Transverse colon (tissue), 4 donors: ENCODE data around the gene TADA2B. TPM values are rescaled to one million over a fixed set of nuclear protein-coding genes. Genes with fewer than 3 reads are reported as not detected.

ENCODE experiments used
- DNase-seq: peaks from one replicate; pipeline ENCODE4 v3.0.0-alpha.2; 2019
- H3K27ac ChIP-seq, 4 donors: fragments of 200-600 bp; sonication (generic); 2 replicates each; pipeline ENCODE4 v1.5.1; 2016 to 2018; ENCODE audit warnings: inconsistent platforms in 4 of 4
- H3K27me3 ChIP-seq: fragments of 200-600 bp; sonication (generic); 2 replicates; pipeline ENCODE4 v1.5.1; 2017; ENCODE audit warnings: inconsistent platforms
- H3K36me3 ChIP-seq, 4 donors: fragments of 200-600 bp; sonication (generic); 2 replicates each; pipeline ENCODE4 v1.5.1; 2017 to 2019; ENCODE audit warnings: inconsistent platforms in 4 of 4
- H3K4me1 ChIP-seq, 4 donors: fragments of 200-600 bp; sonication (generic); 2 replicates each; pipeline ENCODE4 v1.5.1; 2017 to 2020; ENCODE audit warnings: inconsistent platforms in 4 of 4
- H3K4me3 ChIP-seq, 4 donors: fragments of 200-600 bp; sonication (generic); 1 replicate in 1 of 4; 2 replicates in 3 of 4; pipeline versions ENCODE4 v1.5.1 to v1.6.1; 2017 to 2019; ENCODE audit warnings: inconsistent platforms in 4 of 4
- H3K9me3 ChIP-seq, 2 donors: fragments of 200-600 bp; sonication (generic); 2 replicates each; pipeline ENCODE4 v1.5.1; 2017 to 2019; ENCODE audit warnings: inconsistent platforms in 2 of 2
- CTCF ChIP-seq, 5 experiments: fragments of 200-600 bp in 3 of 5; fragments of 450-650 bp in 2 of 5; sonication (generic) in 3 of 5; IDR thresholded peaks; 1 replicate in 2 of 5; 2 replicates in 3 of 5; pipeline ENCODE4 v1.5.1; 2016 to 2017; ENCODE audit warnings: antibody characterized with exemption in 5 of 5, inconsistent platforms in 3 of 5, mild to moderate bottlenecking in 2 of 5, moderate library complexity in 1 of 5
- EP300 ChIP-seq: sonication (generic); formaldehyde crosslinking; IDR thresholded peaks from one replicate; pipeline ENCODE4 v1.6.1; 2017; ENCODE audit warnings: antibody characterized with exemption, low read depth
- POLR2A ChIP-seq: fragments of 450-650 bp; IDR thresholded peaks from one replicate; pipeline ENCODE4 v1.6.1; 2016; ENCODE audit warnings: antibody characterized with exemption, mild to moderate bottlenecking, moderate library complexity
- POLR2AphosphoS5 ChIP-seq, 3 donors: sonication (generic); formaldehyde crosslinking; IDR thresholded peaks; one replicate each; pipeline ENCODE4 v1.6.1; 2016; ENCODE audit warnings: antibody characterized with exemption in 3 of 3
- WGBS, 2 donors: methylation state at CpG; one replicate each; pipeline ENCODE4 v1.1.5; 2018; ENCODE audit warnings: low coverage in 1 of 2; 5-methylcytosine and 5-hydroxymethylcytosine counted together
- in situ Hi-C, 4 donors: fragments of 200-750 bp; cut with MboI; loops; one replicate each; pipeline versions ENCODE4 v1.15.0 to v1.15.1; 2017; ENCODE audit warnings: low sequenced_read_pairs in 3 of 4, low pct_ligation_motif_present in 1 of 4, low pct_unique_long_range_greater_than_20kb in 1 of 4
- intact Hi-C: fragments of 100-400 bp; cut with DNase I; formaldehyde crosslinking; loops from one replicate; pipeline ENCODE4 v1.15.1; 2023; ENCODE audit warnings: low total_unique reads
- total RNA-seq, 4 donors: library from RNA; depleted of rRNA; stranded (reverse); fragments of >200 nt; gene quantifications; one replicate each; pipeline ENCODE4 v1.1.0, GENCODE V29; 2016

TADA2B gene
- total RNA-seq, 4 donors from 2014 or later: 18.7 to 31.8 (median 27.4) TPM

GRCh38 chr4:7017446-7018048 is 25.6 kb upstream of the TADA2B start:
- TF ChIP-seq CTCF (IDR thresholded peaks at IDR 0.05) (no peak), POLR2AphosphoS5 (IDR thresholded peaks at IDR 0.05) (no peak), POLR2A (no peak), EP300 (no peak)
- Histone ChIP-seq H3K27me3 (no peaks in the 10 kb centered on the region), H3K36me3 (peaks cover 0 to 30% (median 9%) of the 10 kb centered on the region in 4 donors)

GRCh38 chr4:7018281-7018680 is 24.9 kb upstream of the TADA2B start:
- no peak for DNase-seq
- Histone ChIP-seq H3K9me3 (no peaks in the 10 kb centered on the region), H3K36me3 (peaks cover 0 to 33% (median 11%) of the 10 kb centered on the region in 4 donors), H3K27me3 (no peaks in the 10 kb centered on the region), H3K4me3 (no peak overlapping the region), H3K27ac (no peak overlapping the region), H3K4me1 (no peaks in the 10 kb centered on the region)
- intact Hi-C loops: no loop called here
- TF ChIP-seq POLR2AphosphoS5 (IDR thresholded peaks at IDR 0.05) (no peak), CTCF (IDR thresholded peaks at IDR 0.05) (no peak), EP300 (no peak), POLR2A (no peak)
- in situ Hi-C loops: no loop called here
- 97 to 100% methylated on average over 2 to 7 of the region's 9 CpGs for WGBS, 2 donors

More at GRCh38 chr4:7017446-7018048, 25.6 kb upstream of the TADA2B start:
- Histone ChIP-seq H3K9me3 (no peaks in the 10 kb centered on the region), H3K4me1 (no peaks in the 10 kb centered on the region), H3K27ac (no peak overlapping the region), H3K4me3 (no peak overlapping the region)
- 90 to 92% methylated on average over 2 to 6 of the region's 6 CpGs for WGBS, 2 donors
- no peak for DNase-seq
- in situ Hi-C loops: no loop called here
- intact Hi-C loops: no loop called here

- H3K27ac ChIP-seq: no peak overlapping the region
- H3K36me3 ChIP-seq: peaks cover 0 to 32% (median 16%) of the 10 kb centered on the region in 4 donors
- 88% methylated on average over 10 of the region's 10 CpGs; no CpG with 5 or more reads in 1 of the 2 donors for WGBS, 2 donors
- in situ Hi-C loops: no loop called here
- no peak for DNase-seq
- H3K4me3 ChIP-seq: no peak overlapping the region
- no peaks in the 10 kb centered on the region for H3K27me3 ChIP-seq
- TF ChIP-seq CTCF (IDR thresholded peaks at IDR 0.05): no peak
- TF ChIP-seq POLR2AphosphoS5 (IDR thresholded peaks at IDR 0.05): no peak
- TF ChIP-seq POLR2A: no peak
- TF ChIP-seq EP300: no peak
- H3K9me3 ChIP-seq: no peaks in the 10 kb centered on the region
- intact Hi-C loops: no loop called here
- no peaks in the 10 kb centered on the region for H3K4me1 ChIP-seq
These were observed 23.8 kb upstream of the TADA2B start for GRCh38 chr4:7019367-7019766.

GRCh38 chr4:7020290-7020689 is 22.9 kb upstream of the TADA2B start:
- intact Hi-C loops: no loop called here
- 80 to 100% methylated on average over 1 to 2 of the region's 2 CpGs for WGBS, 2 donors
- H3K36me3 ChIP-seq: peaks cover 0 to 30% (median 13%) of the 10 kb centered on the region in 4 donors

More at GRCh38 chr4:7020290-7020689, 22.9 kb upstream of the TADA2B start:
- H3K4me1 ChIP-seq: no peaks in the 10 kb centered on the region
- H3K27ac ChIP-seq: no peak overlapping the region
- TF ChIP-seq EP300: no peak
- no peak for TF ChIP-seq CTCF (IDR thresholded peaks at IDR 0.05)
- TF ChIP-seq POLR2AphosphoS5 (IDR thresholded peaks at IDR 0.05): no peak
- TF ChIP-seq POLR2A: no peak
- in situ Hi-C loops: no loop called here
- no peaks in the 10 kb centered on the region for H3K9me3 ChIP-seq
- H3K27me3 ChIP-seq: no peaks in the 10 kb centered on the region
- no peak overlapping the region for H3K4me3 ChIP-seq
- DNase-seq: no peak
